NCI-H69 (cell line): Measurements from ENCODE around the gene FURIN.
"Not testable (repeated sequence)": the region's sequence is repeated elsewhere in the genome, so short reads cannot be mapped to it uniquely, and the experiment has no call there.

Experiments
- DNase-seq: peaks from one replicate; lab custom pipeline; 2025; lab: John Stamatoyannopoulos, UW

Gene FURIN

DNA sequence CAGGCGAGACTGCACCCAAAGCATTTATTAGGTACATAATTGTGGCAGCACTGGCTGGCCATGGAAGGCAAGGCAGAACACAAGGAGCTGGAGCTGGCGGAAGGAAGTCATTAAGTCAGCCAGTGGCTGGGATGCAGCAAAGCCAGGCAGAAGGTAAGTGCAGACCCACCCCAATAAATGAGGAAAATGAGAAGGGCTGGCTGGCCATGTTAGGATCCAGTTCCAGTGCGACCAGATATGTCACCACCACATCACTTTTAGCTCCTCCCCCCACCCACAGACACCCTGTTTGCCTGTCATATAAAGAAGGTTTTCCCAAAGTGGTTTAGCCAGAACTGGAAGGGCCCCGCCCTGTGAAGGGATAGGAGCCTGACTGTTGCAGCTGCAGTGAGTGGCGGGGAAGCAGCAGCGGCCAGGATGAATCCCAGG is at the start of gene FURIN:
Gene FURIN (plus strand): TSS at position 328 of the 429 bp plus-strand sequence. CDS start 7,153 bp downstream, outside the sequence.
- peak; percentile 43 for DNase-seq

DNA sequence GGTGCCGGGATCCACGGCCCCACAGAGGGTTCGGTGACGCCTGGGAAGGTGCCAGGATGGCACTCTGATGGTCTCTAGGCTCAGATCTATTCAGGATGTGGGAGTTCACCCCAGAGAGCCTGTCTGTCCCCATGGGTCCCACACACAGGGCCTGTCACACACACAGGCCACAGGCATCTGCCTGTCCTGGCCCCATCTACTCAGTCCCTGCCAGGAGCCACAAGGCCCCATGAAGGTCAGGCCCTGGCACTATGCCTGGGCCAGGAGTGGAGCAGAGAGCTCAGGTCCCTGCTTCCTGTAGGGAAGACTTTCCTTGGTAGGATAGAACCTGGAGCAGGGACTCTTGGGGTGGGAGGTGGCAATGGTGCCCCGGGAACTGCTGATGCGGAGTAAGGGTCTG is 49.0 kb upstream of the FURIN start:
- DNase-seq = no peak

DNA sequence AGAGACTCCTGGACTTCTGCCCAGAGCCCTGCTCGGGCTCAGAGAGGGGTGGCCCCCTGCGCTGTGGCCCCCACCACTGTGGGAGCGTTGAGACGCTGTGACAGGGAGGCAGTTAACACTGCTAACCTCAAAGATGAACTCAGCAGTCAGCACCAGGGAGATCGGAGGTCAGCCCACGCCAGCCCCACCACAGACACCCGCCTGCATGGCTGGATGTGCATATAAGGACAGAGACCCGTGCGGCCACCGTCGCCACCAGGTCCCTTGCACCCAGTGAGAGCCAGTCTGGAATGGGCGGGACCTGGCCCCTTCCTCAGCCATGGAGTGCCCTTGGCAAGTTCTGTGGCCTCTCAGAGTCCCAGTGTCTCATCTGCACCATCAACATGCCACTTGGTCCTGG is 48.5 kb upstream of the FURIN start:
- no peak for DNase-seq

DNA sequence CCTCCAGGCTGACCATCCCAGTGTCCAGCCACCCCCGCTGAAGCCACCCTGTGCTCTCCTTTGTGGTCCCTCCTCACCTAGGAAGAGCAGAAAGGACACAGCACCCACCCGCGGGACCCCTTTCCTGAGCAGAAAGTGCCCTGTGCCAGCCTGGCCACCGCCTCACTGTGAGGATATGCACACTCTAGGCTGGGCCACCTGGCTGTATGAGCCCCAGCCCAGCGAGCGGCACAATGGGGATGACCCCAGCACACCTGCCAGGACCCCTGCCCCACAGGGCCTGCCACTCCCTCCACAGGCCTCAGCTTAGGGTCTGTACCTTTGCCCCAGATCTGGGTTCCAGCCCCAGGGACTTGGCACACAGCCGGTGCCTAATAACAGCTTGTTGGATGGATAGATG is 47.9 kb upstream of the FURIN start:
- DNase-seq = no peak

DNA sequence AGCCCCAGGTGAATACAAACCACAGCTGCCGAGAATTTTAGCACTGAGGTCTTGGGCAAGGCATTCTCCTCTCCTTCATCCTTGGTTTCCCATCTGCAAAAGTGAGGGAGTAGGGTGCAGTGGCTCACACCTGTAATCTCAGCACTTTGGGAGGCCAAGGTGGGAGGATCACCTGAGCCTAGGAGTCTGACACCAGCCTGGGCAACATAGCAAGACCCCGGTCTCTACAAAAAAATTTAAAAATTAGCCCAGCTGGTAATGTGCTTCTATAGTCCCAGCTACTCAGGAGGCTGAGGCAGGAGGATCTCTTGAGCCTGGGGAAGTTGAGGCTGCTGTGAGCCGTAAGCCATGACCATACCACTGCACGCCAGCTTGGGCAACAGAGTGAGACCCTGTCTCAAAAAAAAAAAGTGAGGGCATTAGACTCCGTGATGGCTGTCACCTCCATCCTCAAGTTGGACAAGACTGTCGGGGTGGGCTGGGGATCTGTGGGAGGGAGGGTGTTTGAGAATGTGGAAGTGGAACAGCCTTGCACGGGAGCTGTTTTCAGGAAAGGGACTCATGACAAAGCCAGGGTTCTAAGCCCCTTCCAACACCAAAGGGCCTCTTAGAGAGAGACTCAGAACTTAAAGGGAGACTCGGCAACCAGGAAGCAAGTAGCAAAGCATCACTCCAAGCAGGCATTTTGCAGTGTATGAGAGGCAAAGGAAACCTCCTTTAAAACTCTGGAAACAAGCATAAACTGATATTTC is 46.0 kb upstream of the FURIN start:
- no peak for DNase-seq

DNA sequence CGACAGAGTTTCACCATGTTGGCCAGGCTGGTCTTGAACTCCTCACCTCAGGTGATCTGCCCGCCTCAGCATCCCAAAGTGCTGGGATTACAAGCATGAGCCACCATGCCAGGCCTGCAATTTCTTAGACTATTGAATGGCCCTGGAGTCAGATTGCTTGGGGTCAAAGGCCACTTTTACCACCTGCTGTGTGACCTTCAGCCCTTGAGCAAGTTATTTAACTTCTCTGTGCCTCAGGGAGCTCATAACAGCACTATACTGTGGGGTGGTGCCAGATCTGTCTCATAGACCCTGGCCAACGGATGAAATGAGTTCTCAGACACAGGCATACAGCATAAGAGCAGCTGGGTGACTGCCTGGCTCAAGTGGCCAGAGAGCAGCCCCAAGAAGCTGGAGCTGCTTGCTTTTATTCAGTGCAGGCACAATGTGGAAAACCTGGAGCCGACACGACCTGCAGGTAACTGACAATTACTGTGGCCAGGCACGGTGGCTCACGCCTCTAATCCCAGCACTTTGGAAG is 44.9 kb upstream of the FURIN start:
- DNase-seq = no peak

DNA sequence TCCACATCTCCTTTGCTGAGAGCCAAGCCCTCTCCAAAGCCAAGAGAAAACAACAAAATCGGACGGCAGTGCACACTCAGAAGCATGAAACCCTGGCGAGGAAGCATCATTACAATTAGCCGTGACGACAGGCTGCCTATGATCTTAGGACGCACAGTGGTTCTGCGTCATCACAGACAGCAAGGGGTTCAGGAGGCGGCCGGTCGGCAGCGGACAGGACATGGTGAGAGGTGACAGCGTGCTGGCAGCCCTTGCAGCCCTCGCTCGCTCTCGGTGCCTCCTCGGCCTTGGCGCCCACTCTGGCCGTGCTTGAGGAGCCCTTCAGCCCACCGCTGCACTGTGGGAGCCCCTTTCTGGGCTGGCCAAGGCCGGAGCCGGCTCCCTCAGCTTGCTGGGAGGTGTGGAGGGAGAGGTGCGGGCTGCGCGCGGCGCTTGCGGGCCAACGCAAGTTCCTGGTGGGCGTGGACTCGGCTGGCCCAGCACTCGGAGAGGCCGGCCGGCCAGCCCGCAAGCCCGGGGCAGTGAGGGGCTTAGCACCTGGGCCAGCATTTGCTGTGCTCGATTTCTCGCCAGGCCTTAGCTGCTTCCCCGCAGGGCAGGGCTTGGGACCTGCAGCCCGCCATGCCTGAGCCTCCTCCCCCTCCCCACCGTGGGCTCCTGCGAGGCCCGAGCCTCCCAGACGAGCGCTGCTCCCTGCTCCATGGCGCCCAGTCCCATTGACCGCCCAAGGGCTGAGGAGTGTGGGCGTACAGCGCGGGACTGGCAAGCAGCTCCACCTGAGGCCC is 43.1 kb upstream of the FURIN start:
- not testable (repeated sequence) for DNase-seq

DNA sequence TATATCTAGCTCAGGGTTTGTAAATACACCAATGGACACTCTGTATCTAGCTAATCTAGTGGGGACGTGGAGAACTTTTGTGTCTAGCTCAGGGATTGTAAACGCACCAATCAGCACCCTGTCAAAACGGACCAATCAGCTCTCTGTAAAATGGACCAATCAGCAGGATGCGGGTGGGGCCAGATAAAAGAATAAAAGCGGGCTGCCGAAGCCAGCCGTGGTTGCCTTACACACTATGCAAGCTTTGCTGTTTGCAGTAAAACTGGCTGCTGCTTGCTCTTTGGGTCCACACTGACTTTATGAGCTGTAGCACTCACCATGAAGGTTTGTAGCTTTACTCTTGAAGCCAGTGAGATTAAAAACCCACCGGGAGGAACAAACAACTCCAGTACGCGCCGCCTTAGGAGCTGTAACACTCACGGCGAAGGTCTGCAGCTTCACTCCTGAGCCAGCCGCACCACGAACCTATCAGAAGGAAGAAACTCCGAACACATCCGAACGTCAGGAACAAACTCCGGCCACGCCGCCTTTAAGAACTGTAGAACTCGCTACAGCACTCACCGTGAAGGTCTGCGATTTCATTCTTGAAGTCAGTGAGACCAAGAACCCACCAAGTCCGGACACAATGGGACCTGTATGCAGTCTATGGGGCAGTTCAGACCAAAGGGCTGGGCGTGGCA is 42.0 kb upstream of the FURIN start:
- not testable (repeated sequence) for DNase-seq

DNA sequence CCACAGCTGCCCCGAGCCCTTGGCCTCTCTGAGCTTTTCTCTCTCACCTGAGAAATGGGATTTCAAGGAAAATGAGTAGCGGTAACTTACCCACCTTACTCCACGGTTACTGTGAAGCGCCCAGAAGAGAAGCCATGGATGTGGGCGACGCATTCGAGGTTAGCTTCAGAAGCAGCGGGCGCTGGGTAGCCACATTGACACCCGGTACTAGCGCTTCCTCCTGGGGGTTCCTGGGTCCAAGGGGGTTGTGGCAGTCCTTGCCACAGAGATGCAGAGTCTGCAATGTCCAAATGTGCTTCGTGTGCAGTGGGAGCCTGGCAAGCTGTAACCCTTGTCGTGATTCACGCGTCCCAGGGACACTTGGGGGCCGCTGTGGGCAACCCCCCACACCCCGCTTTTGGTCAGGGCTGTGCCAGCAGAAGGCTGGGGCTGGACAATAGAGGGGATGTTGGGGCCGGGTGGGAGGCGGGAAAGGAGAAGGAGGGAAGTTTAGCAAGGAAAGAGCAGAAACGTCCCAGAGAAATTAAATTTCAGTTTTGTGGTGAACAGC is 41.4 kb upstream of the FURIN start:
- no peak for DNase-seq

DNA sequence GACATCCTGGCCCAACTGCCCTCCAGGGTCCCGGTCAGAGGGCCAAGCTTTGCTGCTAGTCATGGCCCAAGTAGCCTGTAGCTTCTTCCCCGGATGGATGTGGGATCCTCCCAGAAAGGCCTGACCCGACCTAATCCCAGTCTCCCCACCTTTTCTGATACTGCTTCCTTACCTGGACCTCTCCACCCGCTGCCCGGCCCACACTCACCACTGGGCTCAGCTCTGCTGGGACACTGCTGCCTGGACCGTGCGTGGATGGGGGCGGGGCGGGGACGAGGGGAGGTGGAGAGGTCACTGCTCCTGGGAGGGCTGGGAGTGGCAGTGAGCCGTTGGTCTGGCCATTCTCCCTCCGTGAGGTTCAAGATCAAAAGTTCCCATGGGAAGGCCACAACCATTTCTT is 40.3 kb upstream of the FURIN start:
- DNase-seq = no peak

DNA sequence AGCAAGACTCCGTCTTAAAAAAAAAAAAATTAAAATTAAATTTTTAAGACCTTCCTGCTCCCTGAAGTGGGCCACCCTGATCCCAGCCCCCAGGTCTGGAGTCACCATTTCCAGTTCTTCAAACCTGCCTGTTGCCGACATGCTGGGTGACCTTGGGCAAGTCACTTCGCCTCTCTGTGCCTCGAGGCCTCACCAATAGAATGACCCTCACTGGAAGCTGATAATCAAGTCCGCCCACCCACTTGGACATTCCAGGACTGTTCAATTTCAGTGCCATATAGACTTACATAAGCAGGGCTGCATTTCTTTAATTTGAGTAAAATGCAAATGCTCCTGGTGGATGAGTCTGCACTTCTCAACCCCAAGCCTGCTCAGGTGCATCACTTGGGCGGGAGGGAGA is 39.3 kb upstream of the FURIN start:
- DNase-seq = no peak

DNA sequence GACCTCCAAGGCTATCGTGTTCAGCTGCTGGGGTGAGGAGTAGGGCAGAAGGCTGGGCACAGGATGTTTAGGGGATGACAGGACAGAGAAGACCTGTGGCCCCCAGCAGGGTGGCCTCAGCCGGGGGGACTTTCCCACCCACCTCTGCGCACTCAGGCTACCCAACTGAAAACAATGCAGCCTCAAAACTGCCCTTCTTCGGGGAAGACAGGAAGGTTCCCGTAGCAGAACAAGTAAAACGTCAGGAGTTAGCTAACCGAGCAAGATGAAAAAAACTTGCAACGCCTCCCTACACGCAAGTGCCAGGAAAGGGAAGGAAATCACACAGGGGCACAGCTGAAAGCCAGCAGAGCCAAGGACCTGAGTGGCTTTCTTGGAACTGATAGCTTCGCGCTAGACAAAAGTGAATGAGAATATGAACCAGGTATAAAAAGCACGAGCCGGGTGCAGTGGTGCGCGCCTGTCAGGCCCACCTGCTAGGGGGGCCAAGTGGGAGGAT is 38.4 kb upstream of the FURIN start:
- no peak for DNase-seq

DNA sequence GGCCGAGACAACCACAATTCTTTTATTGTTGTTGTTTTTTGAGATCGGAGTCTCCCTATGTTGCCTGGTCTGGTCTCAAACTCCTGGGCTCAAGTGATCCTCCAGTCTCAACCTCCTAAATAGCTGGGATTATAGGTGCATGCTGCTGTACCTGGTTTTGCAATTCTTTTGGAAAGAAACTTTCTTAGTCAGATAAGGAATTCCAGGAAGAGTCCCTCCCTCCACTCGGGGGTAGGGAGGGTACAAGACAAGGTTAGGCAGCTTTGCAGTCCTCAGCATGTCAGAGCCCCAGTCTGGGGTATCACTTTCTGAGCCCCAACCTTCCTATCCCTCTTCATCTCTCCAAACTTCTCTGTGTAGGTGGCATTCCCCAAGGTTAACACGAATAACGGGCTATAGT is 33.8 kb upstream of the FURIN start:
- no peak for DNase-seq

DNA sequence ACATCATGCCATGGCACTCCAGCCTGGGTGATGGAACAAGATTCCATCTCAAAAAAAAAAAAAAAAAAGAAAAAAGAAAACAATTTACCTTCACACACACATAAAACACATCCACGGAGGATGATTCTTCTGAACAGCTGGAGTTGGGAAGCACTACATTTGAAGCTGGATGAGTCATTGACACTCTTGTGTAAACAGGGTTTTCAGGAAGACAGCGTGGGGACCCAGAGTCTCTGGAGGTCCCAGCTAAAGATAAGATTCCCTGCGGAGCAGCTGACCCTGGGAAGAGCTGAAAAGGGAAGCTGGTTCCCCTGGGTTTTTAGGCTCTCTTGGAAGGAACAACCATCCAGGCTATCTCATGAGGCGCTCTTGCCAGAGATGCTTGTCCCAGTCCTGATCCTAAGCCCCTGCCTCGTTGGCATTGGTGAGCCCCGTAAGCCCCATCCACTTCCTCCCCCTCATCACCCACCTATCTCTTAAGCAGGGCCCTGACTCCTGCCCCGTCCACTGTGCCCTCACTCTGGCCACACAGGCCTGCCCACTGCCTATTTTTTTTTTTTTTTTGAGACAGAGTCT is 32.0 kb upstream of the FURIN start:
- DNase-seq = peak; percentile 47

DNA sequence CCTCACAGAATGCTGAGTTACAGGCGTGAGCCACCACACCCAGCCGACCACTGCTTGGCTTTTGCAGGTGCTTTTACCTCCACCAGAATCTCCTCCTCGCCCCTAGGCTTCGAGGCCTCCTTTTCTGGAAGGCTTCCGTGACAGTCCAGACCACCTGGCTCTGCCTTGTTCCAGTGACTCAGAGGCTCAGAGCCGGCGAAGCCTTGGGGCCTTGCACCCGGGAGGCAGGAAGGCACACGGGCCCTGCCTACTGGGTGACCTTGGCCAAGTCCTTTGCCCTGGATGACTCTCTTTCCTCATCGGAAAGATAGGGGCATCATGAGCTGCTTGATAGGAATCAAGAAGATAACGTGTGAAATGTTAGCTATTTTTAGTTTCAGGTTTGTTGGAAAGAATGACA is 31.3 kb upstream of the FURIN start:
- DNase-seq = no peak

DNA sequence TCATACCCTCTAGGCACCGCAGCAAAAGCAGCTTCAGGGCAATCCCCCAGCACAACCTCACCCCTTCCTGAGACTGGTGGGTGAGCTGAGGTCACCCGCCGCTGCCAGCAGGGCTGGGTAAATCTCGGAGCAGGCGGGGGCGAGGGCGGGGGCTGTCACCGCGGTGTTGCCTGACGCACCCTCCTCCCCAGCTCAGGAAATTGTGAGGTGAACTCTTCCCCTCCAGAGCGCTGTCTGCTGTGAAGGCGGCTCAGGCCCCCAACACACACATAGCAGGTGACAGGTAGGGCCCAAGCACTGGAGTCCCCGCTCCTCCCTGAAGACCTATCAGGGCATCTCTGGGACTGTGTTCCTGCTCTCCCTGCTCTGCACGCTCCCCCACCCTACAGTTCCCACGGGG is 30.2 kb upstream of the FURIN start:
- no peak for DNase-seq

DNA sequence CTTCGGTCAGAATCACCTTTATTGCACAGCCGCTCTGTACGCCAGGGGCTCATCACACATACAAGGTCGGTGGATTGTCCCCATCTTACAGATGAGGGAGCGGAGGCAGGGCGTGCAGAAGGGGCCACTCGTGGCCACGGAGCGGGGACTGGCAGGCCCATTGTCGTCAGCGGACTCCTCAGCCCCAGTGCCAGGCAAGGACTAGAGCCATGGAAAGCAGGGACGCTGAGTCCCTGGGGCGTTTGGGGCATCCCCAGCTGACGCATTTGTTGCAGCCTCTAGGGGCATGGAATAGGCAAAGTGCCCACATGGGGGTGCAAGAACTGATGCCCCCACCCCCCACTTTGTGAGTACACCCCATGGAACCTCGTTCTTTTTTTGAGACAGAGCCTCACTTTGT is 29.8 kb upstream of the FURIN start:
- no peak for DNase-seq

DNA sequence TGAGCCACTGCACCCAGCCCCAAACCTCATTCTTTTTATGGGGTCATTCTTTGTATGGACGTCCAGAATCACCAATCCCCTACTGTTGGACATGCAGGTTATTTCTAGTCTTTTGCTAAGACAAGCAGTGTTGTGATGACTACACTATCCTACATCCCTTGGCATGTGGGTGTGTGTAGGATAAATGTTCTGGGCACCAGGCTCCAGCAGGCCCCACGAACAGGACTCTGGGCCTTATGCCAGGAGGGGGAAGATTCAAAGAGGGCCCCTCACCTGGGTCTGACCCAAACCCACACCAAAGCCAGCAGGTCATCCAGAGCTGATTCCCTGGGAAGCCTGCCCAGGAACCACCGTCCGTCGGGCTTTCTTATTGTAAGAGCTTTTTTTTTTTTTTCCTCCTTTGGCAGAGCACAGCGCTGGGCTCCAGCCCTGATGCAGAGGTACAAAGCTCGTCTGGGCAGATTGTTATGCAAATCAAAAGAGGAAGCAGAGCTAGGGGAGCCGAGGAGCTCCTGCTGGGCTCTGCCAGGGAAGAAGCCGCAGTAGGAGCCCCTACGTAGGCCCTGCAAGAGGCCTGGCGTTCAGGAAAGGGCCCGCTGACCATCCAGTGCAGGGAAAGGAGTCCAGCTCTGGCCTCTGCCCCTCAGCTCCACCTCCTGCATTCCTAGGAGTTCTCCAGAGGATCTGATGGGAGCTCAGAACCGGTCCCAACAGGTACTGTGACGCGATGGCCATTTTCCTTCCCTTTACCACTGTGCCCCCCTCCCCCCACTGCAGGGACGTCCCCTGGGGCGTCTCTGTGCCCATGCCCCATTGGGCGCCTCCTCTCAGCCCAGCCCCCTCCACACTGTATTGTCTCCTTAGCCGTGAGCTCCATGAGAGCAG is 29.0 kb upstream of the FURIN start:
- no peak for DNase-seq

DNA sequence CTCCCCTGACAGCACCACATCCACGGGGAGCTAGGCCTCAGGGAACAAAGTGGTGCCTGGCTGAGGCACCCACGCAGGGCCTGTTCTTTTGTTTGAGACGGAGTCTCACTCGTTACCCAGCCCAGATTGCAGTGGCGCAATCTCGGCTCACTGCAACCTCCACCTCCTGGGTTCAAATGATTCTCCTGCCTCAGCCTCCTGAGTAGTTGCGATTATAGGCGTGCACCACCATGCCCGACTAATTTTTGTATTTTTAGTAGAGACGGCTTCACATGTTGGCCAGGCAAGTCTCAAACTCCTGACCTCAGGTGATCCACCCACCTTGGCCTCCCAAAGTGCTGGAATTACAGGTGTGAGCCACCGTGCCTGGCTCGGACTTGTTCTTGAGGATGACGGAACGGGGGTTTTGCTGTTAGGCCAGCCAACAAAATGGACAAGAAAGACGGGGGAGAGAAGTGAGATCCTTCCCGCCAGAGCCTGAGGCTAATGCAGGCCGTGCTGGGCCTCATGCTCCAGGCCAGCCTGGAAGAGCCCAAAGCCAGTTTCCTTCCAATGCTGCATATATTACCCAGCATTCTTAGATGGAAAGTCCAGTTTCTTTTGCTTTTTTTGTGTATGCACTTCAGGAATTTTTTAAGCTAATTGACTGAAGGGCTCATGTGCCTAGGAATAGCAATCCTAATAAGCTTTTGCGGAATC is 28.1 kb upstream of the FURIN start:
- DNase-seq = no peak

DNA sequence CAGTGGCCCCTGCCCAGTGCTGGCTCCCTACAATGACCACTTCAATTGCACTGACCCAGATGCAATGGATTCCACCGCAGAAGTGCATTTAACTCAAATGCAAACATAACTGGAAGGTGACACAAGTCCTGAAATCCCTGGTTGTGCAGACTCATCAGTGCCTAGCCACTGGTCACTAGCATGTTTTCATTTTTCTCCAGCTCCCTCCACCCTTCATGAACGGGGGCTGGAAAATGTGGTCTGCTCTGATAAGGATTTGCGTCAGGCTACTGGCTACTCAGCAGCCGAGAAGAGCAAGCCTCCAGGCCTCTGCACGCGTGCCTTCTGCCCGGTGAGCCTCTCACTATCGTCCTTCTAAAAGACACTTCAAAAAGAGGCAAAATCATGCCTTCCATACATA is 27.4 kb upstream of the FURIN start:
- no peak for DNase-seq
